Mucosa of stomach (tissue), 1 donor: ENCODE measurements around the gene TMEM39A.

Experiments used
- H3K27me3 ChIP-seq: one replicate; pipeline ENCODE4 v1.7.0; 2013; ENCODE audit warnings: mild to moderate bottlenecking, low read length; ENCODE audit not compliant: control insufficient read depth, insufficient read depth
- H3K36me3 ChIP-seq: one replicate; pipeline ENCODE4 v1.7.0; 2013; ENCODE audit warnings: low read length; ENCODE audit not compliant: control insufficient read depth, insufficient read depth
- H3K4me1 ChIP-seq: one replicate; pipeline ENCODE4 v1.7.0; 2013; ENCODE audit warnings: mild to moderate bottlenecking, low read length; ENCODE audit not compliant: control insufficient read depth, insufficient read depth
- H3K4me3 ChIP-seq: one replicate; pipeline ENCODE4 v1.7.0; 2013; ENCODE audit warnings: low read length
- H3K9ac ChIP-seq: one replicate; pipeline ENCODE4 v1.7.0; 2013; ENCODE audit warnings: mild to moderate bottlenecking, low read length, moderate library complexity
- H3K9me3 ChIP-seq: one replicate; pipeline ENCODE4 v1.7.0; 2013; ENCODE audit warnings: mild to moderate bottlenecking, low read length, moderate library complexity; ENCODE audit not compliant: control insufficient read depth
- donor health status: Pancreatic carcinoma.

The TMEM39A gene

DNA sequence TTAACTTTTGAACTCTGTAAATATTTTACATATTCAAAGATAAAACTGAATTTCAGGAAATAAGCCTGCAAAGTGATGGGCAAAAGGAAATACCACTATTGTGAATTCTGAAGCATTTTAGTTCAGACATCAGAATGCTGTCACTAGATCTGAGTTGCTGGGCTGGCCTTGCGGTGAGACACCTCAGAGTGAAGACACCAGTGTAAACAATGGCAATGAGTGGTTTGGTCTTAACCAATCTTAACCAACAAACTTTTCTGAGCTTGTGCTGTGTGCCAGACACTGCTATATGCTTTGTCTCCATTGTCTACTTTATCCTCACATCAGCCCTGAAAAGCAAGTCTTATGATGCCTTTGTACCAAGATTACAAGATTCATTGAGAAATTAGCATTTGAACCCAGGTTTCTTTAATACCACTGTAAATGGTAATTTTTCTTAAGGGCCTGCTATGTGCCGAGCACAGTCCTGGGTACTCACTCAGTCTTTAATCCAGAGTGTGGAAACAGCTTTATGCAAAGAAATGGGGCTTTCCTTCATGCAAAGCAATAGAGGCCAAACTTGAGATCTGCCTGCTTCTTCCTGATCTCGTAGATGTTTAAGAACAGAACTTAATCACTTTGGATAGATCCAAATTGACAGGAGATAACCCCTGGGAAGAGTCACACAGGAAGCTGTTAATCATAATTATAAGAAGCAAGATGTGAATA is 55.0 kb downstream of the TMEM39A start:
- Histone ChIP-seq H3K27me3 (no peaks in the 10 kb centered on the region), H3K4me1 (no peaks in the 10 kb centered on the region), H3K9me3 (no peaks in the 10 kb centered on the region), H3K4me3 (no peak overlapping the region), H3K9ac (no peak overlapping the region), H3K36me3 (no peaks in the 10 kb centered on the region)

DNA sequence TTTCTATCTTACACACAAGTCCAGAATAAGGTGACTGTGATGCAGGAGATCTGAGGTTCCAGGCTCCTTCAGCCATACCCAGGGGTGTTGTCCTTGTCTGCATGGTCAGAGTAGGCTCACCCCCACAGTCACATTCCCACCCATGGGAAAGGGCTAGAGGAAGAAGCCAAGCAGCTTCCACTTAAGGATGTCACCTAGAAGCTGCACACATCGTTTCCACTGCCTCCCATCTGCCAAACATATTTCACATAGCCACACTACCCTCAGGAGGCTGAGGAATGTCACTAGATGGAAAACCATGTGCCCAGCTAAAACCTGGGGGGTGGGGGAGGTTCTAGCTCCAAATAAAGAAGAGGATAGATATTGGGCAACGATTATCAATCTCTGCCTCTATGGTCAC is 58.1 kb downstream of the TMEM39A start:
- Histone ChIP-seq H3K36me3 (no peaks in the 10 kb centered on the region), H3K27me3 (no peaks in the 10 kb centered on the region), H3K9me3 (no peaks in the 10 kb centered on the region), H3K9ac (no peak overlapping the region), H3K4me1 (no peaks in the 10 kb centered on the region), H3K4me3 (no peak overlapping the region)

DNA sequence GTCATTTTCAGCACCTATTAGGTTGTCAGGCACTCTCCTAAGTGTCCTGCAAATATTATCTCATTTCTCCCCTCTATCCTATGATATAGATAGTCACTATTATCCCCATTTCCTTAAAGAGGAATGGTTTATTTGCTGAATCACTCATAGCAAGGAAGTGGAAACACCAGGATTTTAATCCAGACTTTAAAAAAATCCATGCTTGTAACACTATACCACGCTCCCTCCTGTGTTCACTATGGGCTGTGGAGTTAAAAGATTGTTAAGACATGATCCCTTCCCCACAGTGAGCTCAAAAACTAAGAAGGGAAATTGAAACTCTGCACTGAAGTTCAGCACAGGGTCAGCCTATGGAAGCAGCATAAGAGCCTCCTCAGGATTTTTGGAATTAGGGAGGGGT is 60.2 kb downstream of the TMEM39A start:
- H3K4me3 ChIP-seq, result no peak overlapping the region

DNA sequence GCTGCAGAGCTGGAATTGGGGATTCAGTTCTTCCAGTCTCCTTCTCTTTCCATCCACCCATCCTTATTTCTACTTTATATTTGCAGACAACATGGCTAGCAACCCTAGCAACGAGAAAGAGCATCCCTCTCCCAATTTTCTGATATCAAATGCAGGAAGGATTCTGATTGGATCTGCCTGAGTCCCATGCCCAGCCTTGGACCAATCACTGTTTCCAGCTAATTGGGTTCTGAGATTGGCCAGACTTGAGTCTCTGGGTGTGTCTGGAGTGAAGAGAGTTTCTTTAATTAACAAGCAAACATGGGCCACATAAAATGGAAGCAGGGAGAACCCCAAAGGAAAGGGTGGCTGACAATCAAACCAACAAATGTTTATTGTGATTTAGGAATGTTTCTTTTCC is 60.6 kb downstream of the TMEM39A start:
- no peaks in the 10 kb centered on the region for H3K27me3 ChIP-seq
- no peaks in the 10 kb centered on the region for H3K4me1 ChIP-seq
- H3K4me3 ChIP-seq, result no peak overlapping the region
- no peak overlapping the region for H3K9ac ChIP-seq
- no peaks in the 10 kb centered on the region for H3K9me3 ChIP-seq
- H3K36me3 ChIP-seq, result no peaks in the 10 kb centered on the region

More for the DNA sequence above, 60.2 kb downstream of the TMEM39A start:
- no peaks in the 10 kb centered on the region for H3K27me3 ChIP-seq
- no peak overlapping the region for H3K9ac ChIP-seq
- H3K9me3 ChIP-seq, result no peaks in the 10 kb centered on the region
- no peaks in the 10 kb centered on the region for H3K4me1 ChIP-seq
- H3K36me3 ChIP-seq, result no peaks in the 10 kb centered on the region

DNA sequence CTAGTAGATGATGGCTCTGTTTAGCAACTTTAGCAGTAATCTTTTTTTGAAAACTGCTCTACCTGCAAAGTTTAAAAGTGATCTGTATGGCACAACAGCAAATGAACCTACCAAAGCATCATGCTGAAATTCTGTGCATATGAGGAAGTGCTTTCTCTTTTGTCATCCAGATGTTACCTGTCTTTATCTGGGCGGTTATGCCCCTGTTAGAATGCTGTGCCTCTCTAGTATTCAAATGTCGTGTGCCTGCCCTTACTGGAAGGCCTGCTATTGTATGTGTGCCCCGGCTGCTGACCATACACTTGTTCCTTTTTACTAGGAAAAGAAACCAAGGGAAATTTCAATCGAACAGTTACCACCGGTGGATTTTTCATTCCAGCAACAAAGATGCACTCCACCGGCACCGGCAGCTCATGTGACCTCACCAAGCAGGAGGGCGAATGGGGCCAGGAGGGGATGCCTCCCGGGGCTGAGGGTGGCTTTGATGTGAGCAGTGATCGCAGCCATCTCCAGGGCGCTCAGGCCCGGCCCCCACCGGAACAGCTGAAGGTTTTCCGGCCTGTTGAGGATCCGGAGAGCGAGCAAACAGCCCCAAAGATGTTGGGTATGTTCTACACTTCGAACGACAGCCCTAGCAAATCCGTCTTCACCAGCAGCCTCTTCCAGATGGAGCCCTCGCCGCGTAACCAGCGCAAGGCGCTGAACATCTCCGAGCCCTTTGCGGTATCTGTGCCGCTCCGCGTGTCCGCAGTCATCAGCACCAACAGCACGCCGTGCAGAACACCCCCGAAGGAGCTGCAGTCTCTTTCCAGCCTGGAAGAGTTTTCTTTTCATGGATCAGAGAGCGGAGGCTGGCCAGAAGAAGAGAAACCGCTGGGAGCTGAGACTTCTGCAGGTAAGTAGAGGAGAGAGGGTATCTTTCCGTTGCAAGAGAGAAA is 61.6 kb downstream of the TMEM39A start:
- H3K4me3 ChIP-seq, result no peak overlapping the region
- no peak overlapping the region for H3K9ac ChIP-seq
- H3K36me3 ChIP-seq, result no peaks in the 10 kb centered on the region
- no peaks in the 10 kb centered on the region for H3K9me3 ChIP-seq
- H3K4me1 ChIP-seq, result no peaks in the 10 kb centered on the region
- H3K27me3 ChIP-seq, result no peaks in the 10 kb centered on the region

DNA sequence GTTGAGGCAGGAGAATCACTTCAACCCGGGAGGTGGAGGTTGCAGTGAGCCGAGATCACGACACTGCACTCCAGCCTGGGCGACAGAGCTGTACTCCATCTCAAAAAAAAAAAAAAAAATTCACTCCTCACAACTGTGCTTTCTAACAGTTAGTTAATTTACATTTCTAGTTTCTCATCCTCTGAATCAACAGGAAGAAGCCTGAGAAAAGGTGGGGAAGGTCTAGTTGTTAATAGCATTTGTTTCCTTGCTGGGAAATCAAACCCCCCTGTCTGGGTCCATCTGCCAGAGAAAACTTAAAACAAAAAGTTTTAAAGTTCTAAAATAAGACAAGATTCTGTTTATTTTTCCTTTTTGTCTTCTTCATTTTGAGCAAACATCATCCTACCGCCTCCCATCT is 62.3 kb downstream of the TMEM39A start:
- Histone ChIP-seq H3K9me3 (no peaks in the 10 kb centered on the region), H3K36me3 (no peaks in the 10 kb centered on the region), H3K4me3 (no peak overlapping the region), H3K27me3 (no peaks in the 10 kb centered on the region), H3K9ac (no peak overlapping the region), H3K4me1 (no peaks in the 10 kb centered on the region)

DNA sequence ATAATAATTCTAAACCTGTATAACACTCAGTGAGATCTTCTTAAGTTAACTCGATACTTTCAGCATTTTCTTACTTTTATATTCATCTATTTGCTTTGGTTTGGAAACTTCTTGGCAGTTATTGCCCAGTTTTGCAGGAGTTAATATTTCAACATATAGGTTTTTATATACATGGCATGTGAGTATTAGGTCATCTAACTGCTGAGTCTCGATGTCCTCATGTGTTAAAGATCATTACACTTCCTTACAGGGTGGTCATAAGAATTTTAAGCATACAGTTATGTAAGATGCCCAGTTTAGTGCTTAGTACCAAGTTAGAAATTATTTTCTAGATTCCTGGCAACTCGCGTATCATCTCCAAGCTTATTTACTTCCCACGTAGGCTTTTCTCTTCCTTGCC is 62.9 kb downstream of the TMEM39A start:
- H3K4me3 ChIP-seq, result no peak overlapping the region
- no peaks in the 10 kb centered on the region for H3K9me3 ChIP-seq
- no peaks in the 10 kb centered on the region for H3K27me3 ChIP-seq
- no peaks in the 10 kb centered on the region for H3K4me1 ChIP-seq
- no peak overlapping the region for H3K9ac ChIP-seq
- H3K36me3 ChIP-seq, result no peaks in the 10 kb centered on the region

DNA sequence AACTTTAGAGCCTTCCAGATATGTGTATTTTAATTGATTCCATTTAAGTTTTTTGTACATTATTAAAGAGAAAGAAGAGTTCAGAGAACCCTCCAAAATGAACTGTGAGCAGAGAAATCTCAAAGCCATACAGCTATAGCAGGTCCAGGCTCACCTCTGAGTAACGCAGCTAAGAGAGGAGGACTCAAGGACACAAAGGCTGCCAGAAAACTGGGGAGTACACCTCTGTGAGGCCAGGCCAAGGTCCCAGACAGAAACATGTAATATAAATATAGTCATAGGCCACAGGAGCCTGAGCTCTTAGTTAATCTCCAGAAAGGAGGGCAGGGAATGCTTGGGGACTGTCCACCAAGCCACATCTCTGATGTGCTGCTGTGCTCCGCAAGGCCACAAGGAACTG is 66.5 kb downstream of the TMEM39A start:
- Histone ChIP-seq H3K9ac (no peak overlapping the region), H3K27me3 (no peaks in the 10 kb centered on the region), H3K4me1 (no peaks in the 10 kb centered on the region), H3K9me3 (no peaks in the 10 kb centered on the region), H3K4me3 (no peak overlapping the region), H3K36me3 (no peaks in the 10 kb centered on the region)

DNA sequence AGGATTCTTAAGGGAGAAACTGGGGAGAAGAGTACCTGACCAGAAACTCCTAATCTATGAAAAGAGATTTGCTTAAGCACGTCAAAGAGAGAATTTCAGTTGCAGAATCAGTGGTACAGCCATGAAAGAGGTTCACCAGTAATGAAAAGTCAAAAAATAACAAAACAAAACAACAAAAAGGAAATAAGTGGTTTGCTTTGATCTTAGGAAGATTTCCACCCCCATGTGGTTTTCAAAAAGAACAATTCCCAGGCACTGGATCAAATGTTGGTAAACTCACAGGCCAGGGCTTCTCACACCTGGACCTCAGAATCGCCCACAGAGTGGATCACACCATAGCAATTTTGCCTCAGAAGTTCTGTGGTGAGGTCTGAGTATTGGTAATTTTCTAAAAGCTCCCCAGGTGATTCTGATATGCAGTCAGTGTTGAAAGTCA is 67.5 kb downstream of the TMEM39A start:
- H3K4me1 ChIP-seq, result no peaks in the 10 kb centered on the region
- no peak overlapping the region for H3K9ac ChIP-seq
- no peaks in the 10 kb centered on the region for H3K36me3 ChIP-seq
- H3K4me3 ChIP-seq, result no peak overlapping the region
- H3K9me3 ChIP-seq, result no peaks in the 10 kb centered on the region
- no peaks in the 10 kb centered on the region for H3K27me3 ChIP-seq

DNA sequence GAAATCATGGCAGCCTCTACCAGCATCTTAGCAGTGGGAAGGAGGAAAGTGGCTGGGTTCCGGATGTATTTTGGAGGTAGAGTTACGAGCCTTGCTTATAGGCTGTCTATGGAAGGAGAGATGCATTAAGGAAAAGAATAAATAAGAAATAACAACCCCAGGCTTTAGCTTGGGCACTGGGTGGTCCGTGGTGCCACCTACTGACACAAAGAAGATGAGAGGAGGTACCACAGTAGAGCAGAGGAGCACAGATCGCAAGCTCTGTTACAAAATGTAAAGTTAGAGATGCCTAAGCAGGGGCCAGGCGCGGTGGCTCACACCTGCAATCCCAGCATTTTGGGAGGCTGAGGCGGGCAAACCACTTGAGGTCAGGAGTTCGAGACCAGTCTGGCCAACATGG is 74.8 kb downstream of the TMEM39A start:
- no peaks in the 10 kb centered on the region for H3K36me3 ChIP-seq
- no peaks in the 10 kb centered on the region for H3K27me3 ChIP-seq
- H3K9ac ChIP-seq, result no peak overlapping the region
- no peaks in the 10 kb centered on the region for H3K4me1 ChIP-seq
- no peaks in the 10 kb centered on the region for H3K9me3 ChIP-seq
- H3K4me3 ChIP-seq, result no peak overlapping the region

DNA sequence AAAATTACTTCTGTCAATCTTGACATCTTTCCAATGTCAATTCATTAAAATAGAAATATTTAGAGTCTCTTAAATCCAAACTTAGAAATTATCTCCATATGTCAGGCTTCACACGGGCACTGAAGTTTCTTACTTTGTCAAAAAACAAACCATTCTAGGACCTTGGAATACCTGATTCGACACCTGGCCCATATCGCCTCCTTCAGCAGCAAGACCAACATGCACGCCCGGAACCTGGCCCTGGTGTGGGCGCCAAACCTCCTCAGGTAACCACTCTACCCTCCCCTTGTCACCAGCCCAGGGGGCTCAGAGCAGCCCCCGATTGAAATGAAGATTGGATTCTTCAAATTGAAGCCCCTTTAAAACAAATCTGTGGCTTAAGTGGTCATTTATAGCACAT is 81.3 kb downstream of the TMEM39A start:
- Histone ChIP-seq H3K9me3 (no peaks in the 10 kb centered on the region), H3K36me3 (no peaks in the 10 kb centered on the region), H3K27me3 (no peaks in the 10 kb centered on the region), H3K4me3 (no peak overlapping the region), H3K4me1 (no peaks in the 10 kb centered on the region), H3K9ac (no peak overlapping the region)

DNA sequence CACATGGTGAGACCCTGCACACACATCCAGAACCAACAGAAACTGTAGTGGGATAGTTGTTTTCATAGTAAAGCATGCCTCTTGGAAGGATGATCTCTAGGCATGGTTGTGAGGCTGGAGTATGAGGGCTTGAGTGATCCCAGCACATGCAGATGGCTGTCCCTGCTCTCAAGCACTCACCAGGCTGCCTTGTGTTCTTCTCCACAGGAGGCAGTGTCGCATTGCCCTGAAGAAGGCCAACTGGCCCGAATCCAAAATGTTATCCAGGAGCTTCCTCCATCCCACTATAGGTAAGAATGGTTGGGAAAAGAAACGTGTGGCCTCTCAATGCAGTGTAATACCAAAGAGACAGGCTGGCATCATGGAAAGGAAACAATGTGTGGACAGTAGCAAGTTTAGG is 82.7 kb downstream of the TMEM39A start:
- no peaks in the 10 kb centered on the region for H3K4me1 ChIP-seq
- H3K36me3 ChIP-seq, result no peaks in the 10 kb centered on the region
- no peak overlapping the region for H3K4me3 ChIP-seq
- no peaks in the 10 kb centered on the region for H3K9me3 ChIP-seq
- no peaks in the 10 kb centered on the region for H3K27me3 ChIP-seq
- no peak overlapping the region for H3K9ac ChIP-seq
